HCT116 (cell line): Measurements from ENCODE around the gene MBP. TPM values are rescaled to one million over a fixed set of nuclear protein-coding genes. Genes with fewer than 3 reads are reported as not detected.

Experiments
- ATAC-seq: fragments of 200-7000 bp; cut with Tn5 transposase; 2 replicates; pipeline ENCODE4 v1.9.1; 2020; ENCODE audit warnings: mild to moderate bottlenecking, moderate library complexity
- BruUV-seq: library from RNA; stranded (reverse); fragments of 400-500 nt; replicated peaks from 2 replicates; lab custom pipeline; 2021; lab: Mats Ljungman, UMichigan
- CTCF ChIA-PET: fragments of 300-600 bp; sonication (Branson Sonifier 250); formaldehyde crosslinking; loops from one replicate; lab custom pipeline; 2021; ENCODE audit warnings: antibody characterized with exemption; lab: Charles Lee
- POLR2A ChIA-PET: fragments of 300-600, 350-600 bp; sonication (Branson Sonifier 250); formaldehyde crosslinking; loops from one replicate; lab custom pipeline; 2021; ENCODE audit warnings: antibody characterized with exemption; lab: Charles Lee
- RAD21 ChIA-PET, 2 experiments: fragments of 300-600 bp; sonication (Branson Sonifier 250); formaldehyde crosslinking; loops; one replicate each; lab custom pipeline; 2023; ENCODE audit warnings: low total read pairs in 2 of 2; ENCODE audit not compliant: uncharacterized antibody in 2 of 2, unreplicated experiment in 2 of 2, low non-redundant PET in 1 of 2; lab: Charles Lee
- DNase-seq: peaks from one replicate; pipeline ENCODE4 v3.0.0-alpha.2; 2010; ENCODE audit warnings: low read depth, low spot score
- H2AFZ ChIP-seq: fragments of 200-600 bp; shearing (Covaris generic), sonication (generic); 2 replicates; pipeline ENCODE4 v1.6.1; 2017; ENCODE audit warnings: low read depth, mixed run types, mixed read lengths, antibody characterized with exemption, low read length; ENCODE audit not compliant: poor library complexity, severe bottlenecking
- H3K27ac ChIP-seq: 2 replicates; pipeline ENCODE4 v1.5.1; 2012; ENCODE audit warnings: low read depth, low read length
- H3K27me3 ChIP-seq: fragments of 200-600 bp; sonication (generic); 2 replicates; pipeline ENCODE4 v1.6.1; 2016; ENCODE audit warnings: mixed run types, low read length, mixed read lengths; ENCODE audit not compliant: insufficient read depth
- H3K36me3 ChIP-seq, 2 experiments: fragments of 200-500 bp in 1 of 2; fragments of 200-600 bp in 1 of 2; sonication (Bioruptor generic) in 1 of 2; sonication (generic) in 1 of 2; 2 replicates each; pipeline versions ENCODE4 v1.5.1 to v1.6.1; 2014 to 2016; ENCODE audit warnings: low read length in 2 of 2, inconsistent platforms in 1 of 2, mixed read lengths in 1 of 2, mixed run types in 1 of 2; ENCODE audit not compliant: insufficient read depth in 2 of 2, control insufficient read depth in 1 of 2
- H3K4me1 ChIP-seq, 2 experiments: fragments of 200-600 bp in 1 of 2; sonication (generic) in 1 of 2; 2 replicates each; pipeline versions ENCODE4 v1.5.1 to v1.6.1; 2012 to 2017; ENCODE audit warnings: low read length in 2 of 2, inconsistent platforms in 1 of 2, mild to moderate bottlenecking in 1 of 2, mixed read lengths in 1 of 2, mixed run types in 1 of 2, moderate library complexity in 1 of 2; ENCODE audit not compliant: insufficient read depth in 2 of 2, control insufficient read depth in 1 of 2
- H3K4me2 ChIP-seq: fragments of 200-600 bp; sonication (generic); 2 replicates; pipeline ENCODE4 v1.6.1; 2017; ENCODE audit warnings: mixed run types, low read length, mixed read lengths
- H3K4me3 ChIP-seq, 2 experiments: fragments of 200-600 bp in 1 of 2; sonication (generic) in 1 of 2; replicated peaks in 1 of 2; 2 replicates each; pipeline ENCODE4 v1.5.1; 2011 to 2016; ENCODE audit warnings: low read length in 2 of 2, control low read depth in 1 of 2, low read depth in 1 of 2, mild to moderate bottlenecking in 1 of 2, mixed read lengths in 1 of 2, mixed run types in 1 of 2
- H3K79me2 ChIP-seq: fragments of 200-600 bp; sonication (generic); 2 replicates; pipeline ENCODE4 v1.6.1; 2017; ENCODE audit warnings: mild to moderate bottlenecking, mixed run types, low read length, moderate library complexity, mixed read lengths; ENCODE audit not compliant: insufficient read depth
- H3K9ac ChIP-seq: fragments of 200-600 bp; sonication (generic); 2 replicates; pipeline ENCODE4 v1.6.1; 2016; ENCODE audit warnings: low read length, mixed read lengths
- H3K9me2 ChIP-seq: fragments of 200-600 bp; sonication (generic), shearing (Covaris generic); 2 replicates; pipeline ENCODE4 v1.6.1; 2017; ENCODE audit warnings: mixed run types, mild to moderate bottlenecking, moderate library complexity; ENCODE audit not compliant: insufficient read depth
- H3K9me3 ChIP-seq, 2 experiments: fragments of 200-500 bp in 1 of 2; fragments of 200-600 bp in 1 of 2; sonication (Bioruptor generic) in 1 of 2; sonication (generic) in 1 of 2; 2 replicates each; pipeline ENCODE4 v1.6.1; 2014 to 2017; ENCODE audit warnings: low read length in 2 of 2, mixed read lengths in 2 of 2, inconsistent platforms in 1 of 2, low read depth in 1 of 2, mild to moderate bottlenecking in 1 of 2, mixed run types in 1 of 2, moderate library complexity in 1 of 2; ENCODE audit not compliant: control insufficient read depth in 1 of 2, insufficient read depth in 1 of 2
- H4K20me1 ChIP-seq: fragments of 200-600 bp; sonication (generic), shearing (Covaris generic); 2 replicates; pipeline ENCODE4 v1.6.1; 2017; ENCODE audit warnings: mixed run types, mild to moderate bottlenecking, moderate library complexity; ENCODE audit not compliant: insufficient read depth
- CBX3 ChIP-seq: IDR thresholded peaks from 2 replicates; pipeline ENCODE4 v1.6.1; 2012; ENCODE audit warnings: low read depth
- CEBPB ChIP-seq: IDR thresholded peaks from 2 replicates; pipeline ENCODE4 v1.6.1; 2012; ENCODE audit warnings: low read depth
- CTCF ChIP-seq, 3 experiments: fragments of 200-600 bp in 1 of 3; sonication (generic) in 1 of 3; IDR thresholded peaks in 2 of 3; conservative IDR thresholded peaks in 1 of 3; 2 replicates each; pipeline ENCODE4 v1.5.1; 2012 to 2017; ENCODE audit warnings: low read depth in 2 of 3, low read length in 2 of 3, antibody characterized with exemption in 1 of 3, borderline replicate concordance in 1 of 3, control low read depth in 1 of 3, mild to moderate bottlenecking in 1 of 3, mixed read lengths in 1 of 3, mixed run types in 1 of 3, moderate library complexity in 1 of 3; ENCODE audit not compliant: insufficient read depth in 1 of 3
- EGR1 ChIP-seq: IDR thresholded peaks from 2 replicates; pipeline ENCODE4 v1.6.1; 2012; ENCODE audit warnings: low read depth
- ELF1 ChIP-seq: IDR thresholded peaks from 2 replicates; pipeline ENCODE4 v1.6.1; 2012; ENCODE audit warnings: low read depth, borderline replicate concordance
- MAX ChIP-seq: IDR thresholded peaks from 2 replicates; pipeline ENCODE4 v1.6.1; 2012
- POLR2AphosphoS5 ChIP-seq: IDR thresholded peaks from 2 replicates; pipeline ENCODE4 v1.6.1; 2011; ENCODE audit warnings: mild to moderate bottlenecking, low read depth, low read length, moderate library complexity
- RAD21 ChIP-seq: IDR thresholded peaks from 2 replicates; pipeline ENCODE4 v1.6.1; 2012; ENCODE audit warnings: low read depth, mild to moderate bottlenecking
- REST ChIP-seq: IDR thresholded peaks from 2 replicates; pipeline ENCODE4 v1.6.1; 2012; ENCODE audit warnings: low read depth
- SP1 ChIP-seq: IDR thresholded peaks from 2 replicates; pipeline ENCODE4 v1.6.1; 2012; ENCODE audit warnings: low read depth
- SRF ChIP-seq: IDR thresholded peaks from 2 replicates; pipeline ENCODE4 v1.6.1; 2012; ENCODE audit warnings: low read depth
- TCF7L2 ChIP-seq: IDR thresholded peaks from 2 replicates; pipeline ENCODE4 v1.7.0; 2011; ENCODE audit warnings: borderline replicate concordance, inconsistent platforms; ENCODE audit not compliant: insufficient read depth, insufficient read length; ENCODE audit errors: extremely low read depth
- ZBTB33 ChIP-seq: IDR thresholded peaks from 2 replicates; pipeline ENCODE4 v1.6.1; 2011; ENCODE audit warnings: mild to moderate bottlenecking, low read length, moderate library complexity; ENCODE audit not compliant: insufficient replicate concordance; ENCODE audit errors: extremely low read depth
- ZFX ChIP-seq: fragments of 450-650 bp; IDR thresholded peaks from 2 replicates; pipeline ENCODE4 v1.6.1; 2017
- intact Hi-C: fragments of 100-400 bp; cut with micrococcal nuclease; formaldehyde crosslinking; loops from 2 replicates; pipeline ENCODE4 v1.10.0; 2022
- total RNA-seq: library from RNA; stranded (reverse); gene quantifications from one replicate; pipeline ENCODE4 v1.2.1, GENCODE V29; 2021; ENCODE audit not compliant: unreplicated experiment

MBP gene
- total RNA-seq, 1 experiment from 2014 or later, result 34.9 TPM

- TF ChIP-seq ELF1 (no peak), TCF7L2 (no peak), EGR1 (no peak), CBX3 (no peak), SP1 (no peak), REST (no peak), MAX (no peak), CTCF (IDR thresholded peaks at IDR 0.05 in 2 of 3, conservative IDR thresholded peaks at IDR 0.05 in 1 of 3; ENCODE audit: borderline replicate concordance in 1 of 3, insufficient read depth in 1 of 3, low read depth in 2 of 3, low read length in 2 of 3) (no peak), ZFX (no peak), SRF (no peak), RAD21 (no peak), CEBPB (no peak), POLR2AphosphoS5 (no peak), ZBTB33 (no peak)
- Histone ChIP-seq H3K4me2 (no peak overlapping the region), H3K27ac (no peak overlapping the region), H3K79me2 (no peaks in the 10 kb centered on the region; the same call in 1 of the 2 replicates), H4K20me1 (no peaks in the 10 kb centered on the region), H3K4me1 (no peaks in the 10 kb centered on the region), H3K4me3 (no peak overlapping the region), H3K9me3 (no peaks in the 10 kb centered on the region), H3K9me2 (no peaks in the 10 kb centered on the region), H3K27me3 (no peaks in the 10 kb centered on the region), H3K36me3 (no peaks in the 10 kb centered on the region; a peak in 1 of 4 replicates), H3K9ac (no peak overlapping the region), H2AFZ (no peak overlapping the region)
- POLR2A ChIA-PET, result no interaction called here
- CTCF ChIA-PET, result interaction anchor here (0.6 kb wide), 1 partner anchor 102 kb away, joined by 3 read pairs; no protein-coding TSS in a partner anchor
- ATAC-seq (no peak), DNase-seq (no peak)
- RAD21 ChIA-PET, result no interaction called here
- BruUV-seq, result no TSS peak
- intact Hi-C loops, result no loop called here
Observed at GRCh38 chr18:77044866-77045664, 87.5 kb downstream of the MBP start.
